Peyer's patch (tissue), 4 donors: ENCODE results near the gene ITPRIP. TPM values are rescaled to one million over a fixed set of nuclear protein-coding genes. Genes with fewer than 3 reads are reported as not detected.

Experiments
- DNase-seq, 3 donors: peaks; one replicate each; pipeline ENCODE4 v3.0.0-alpha.2; 2017 to 2019
- H3K27ac ChIP-seq, 4 donors: fragments of 200-600 bp; sonication (generic); one replicate each; pipeline ENCODE4 v1.5.1; 2016 to 2019
- H3K27me3 ChIP-seq, 2 donors: fragments of 200-600 bp; sonication (generic); one replicate each; pipeline ENCODE4 v1.5.1; 2019
- H3K36me3 ChIP-seq, 3 donors: fragments of 200-600 bp; sonication (generic); one replicate each; pipeline ENCODE4 v1.5.1; 2016 to 2019
- H3K4me1 ChIP-seq, 4 donors: fragments of 200-600 bp; sonication (generic); one replicate each; pipeline ENCODE4 v1.5.1; 2016 to 2019
- H3K4me3 ChIP-seq, 4 donors: fragments of 200-600 bp; sonication (generic); 1 replicate in 3 of 4; 2 replicates in 1 of 4; pipeline ENCODE4 v1.5.1; 2016 to 2019; ENCODE audit warnings: mild to moderate bottlenecking in 1 of 4
- H3K9me3 ChIP-seq, 4 donors: fragments of 200-600 bp; sonication (generic); one replicate each; pipeline ENCODE4 v1.5.1; 2016 to 2019; ENCODE audit warnings: mild to moderate bottlenecking in 1 of 4
- POLR2A ChIP-seq, 2 donors: fragments of 450-650 bp; IDR thresholded peaks; one replicate each; pipeline ENCODE4 v1.5.1; 2017; ENCODE audit warnings: antibody characterized with exemption in 2 of 2, mild to moderate bottlenecking in 2 of 2, moderate library complexity in 2 of 2
- total RNA-seq, 4 donors: library from RNA; depleted of rRNA; stranded (reverse); fragments of >200 nt; gene quantifications; one replicate each; pipeline ENCODE4 v1.1.0, GENCODE V29; 2016
- TF ChIP-seq, protein P1 (sequence below), 6 experiments: fragments of 450-650 bp in 4 of 6; fragments of 200-600 bp in 2 of 6; sonication (generic) in 1 of 6; IDR thresholded peaks; one replicate each; pipeline ENCODE4 v1.5.1; 2017 to 2019; ENCODE audit warnings: antibody characterized with exemption in 6 of 6, mild to moderate bottlenecking in 3 of 6, moderate library complexity in 1 of 6

The ITPRIP gene
- total RNA-seq, 4 donors from 2014 or later, result 2.8 to 9.9 (median 7.7) TPM

DNA sequence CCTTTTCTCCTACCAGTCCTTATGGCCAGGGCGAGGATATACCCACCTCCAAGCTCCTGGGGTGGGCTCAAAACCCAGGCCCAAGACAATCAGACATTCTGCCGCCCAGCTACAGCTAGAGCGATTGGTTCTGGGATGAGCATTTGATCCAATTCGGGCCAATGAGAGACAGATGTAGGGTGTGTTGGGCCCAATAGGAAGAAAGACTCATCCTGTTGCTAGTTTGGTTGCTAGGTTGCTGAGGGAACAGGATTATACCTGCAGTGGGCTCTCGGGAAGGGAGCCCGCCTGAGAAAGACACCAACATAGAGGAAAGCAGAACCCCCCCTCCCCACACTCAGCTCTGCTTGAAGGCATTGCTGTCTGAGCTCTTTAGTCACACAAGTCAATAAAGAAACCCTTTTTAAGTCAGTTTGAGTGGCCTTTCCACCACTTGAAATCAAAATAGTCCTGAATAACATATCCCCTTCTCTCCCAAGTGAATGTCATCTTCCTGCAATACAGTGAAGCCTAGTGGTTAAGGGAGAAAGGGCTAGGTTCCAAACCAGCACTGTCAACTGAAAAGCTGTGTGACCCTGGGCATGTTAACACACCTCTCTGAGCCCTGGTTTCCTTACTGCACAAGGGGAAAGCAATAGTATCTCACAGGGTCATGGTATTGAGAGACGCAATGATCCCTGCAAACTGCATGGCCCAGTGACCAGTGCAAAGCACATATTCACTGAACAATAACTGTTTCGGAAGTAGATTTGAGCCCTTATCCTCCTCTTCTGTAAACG is 21.8 kb downstream of the ITPRIP start:
- H3K9me3 ChIP-seq, result no peaks in the 10 kb centered on the region
- H3K27me3 ChIP-seq, result no peaks in the 10 kb centered on the region
- H3K27ac ChIP-seq, result peak overlapping the region in 2 of 4 donors; percentile 17 to 44
- peaks cover 0 to 31% (median 0%) of the 10 kb centered on the region in 3 donors for H3K36me3 ChIP-seq
- no peak overlapping the region for H3K4me3 ChIP-seq
- H3K4me1 ChIP-seq, result peaks cover 0 to 13% (median 2%) of the 10 kb centered on the region in 4 donors
- TF ChIP-seq, protein P1, sequence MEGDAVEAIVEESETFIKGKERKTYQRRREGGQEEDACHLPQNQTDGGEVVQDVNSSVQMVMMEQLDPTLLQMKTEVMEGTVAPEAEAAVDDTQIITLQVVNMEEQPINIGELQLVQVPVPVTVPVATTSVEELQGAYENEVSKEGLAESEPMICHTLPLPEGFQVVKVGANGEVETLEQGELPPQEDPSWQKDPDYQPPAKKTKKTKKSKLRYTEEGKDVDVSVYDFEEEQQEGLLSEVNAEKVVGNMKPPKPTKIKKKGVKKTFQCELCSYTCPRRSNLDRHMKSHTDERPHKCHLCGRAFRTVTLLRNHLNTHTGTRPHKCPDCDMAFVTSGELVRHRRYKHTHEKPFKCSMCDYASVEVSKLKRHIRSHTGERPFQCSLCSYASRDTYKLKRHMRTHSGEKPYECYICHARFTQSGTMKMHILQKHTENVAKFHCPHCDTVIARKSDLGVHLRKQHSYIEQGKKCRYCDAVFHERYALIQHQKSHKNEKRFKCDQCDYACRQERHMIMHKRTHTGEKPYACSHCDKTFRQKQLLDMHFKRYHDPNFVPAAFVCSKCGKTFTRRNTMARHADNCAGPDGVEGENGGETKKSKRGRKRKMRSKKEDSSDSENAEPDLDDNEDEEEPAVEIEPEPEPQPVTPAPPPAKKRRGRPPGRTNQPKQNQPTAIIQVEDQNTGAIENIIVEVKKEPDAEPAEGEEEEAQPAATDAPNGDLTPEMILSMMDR (IDR thresholded peaks at IDR 0.05), result no peak
- TF ChIP-seq POLR2A (IDR thresholded peaks at IDR 0.05), result no peak
- peak in 1 of 3 donors; percentile 24 for DNase-seq

DNA sequence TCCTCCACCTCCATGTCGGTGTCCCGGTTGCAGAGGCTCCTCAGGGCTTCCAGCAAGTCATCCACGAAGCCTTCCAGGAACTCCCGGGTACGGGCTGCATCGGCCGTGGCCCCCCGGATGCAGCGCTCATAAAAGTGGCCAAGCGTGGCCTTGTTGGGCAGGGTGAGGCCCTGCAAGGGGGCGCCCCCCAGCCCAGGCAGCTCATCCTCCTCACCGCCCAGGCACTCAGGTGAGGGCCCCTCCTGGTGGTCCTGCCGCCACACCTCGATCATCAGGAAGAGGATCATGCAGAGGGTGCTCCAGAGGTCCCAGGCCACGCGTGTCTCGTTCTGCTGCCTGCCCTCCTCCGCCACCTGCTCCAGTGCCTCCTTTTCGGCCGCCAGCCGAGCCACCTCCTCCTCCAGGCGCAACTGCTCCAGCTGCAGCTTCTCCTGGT is 22.8 kb downstream of the ITPRIP start:
- Histone ChIP-seq H3K27me3 (no peaks in the 10 kb centered on the region), H3K36me3 (peaks cover 0 to 31% (median 0%) of the 10 kb centered on the region in 3 donors), H3K9me3 (no peaks in the 10 kb centered on the region), H3K4me3 (no peak overlapping the region), H3K4me1 (peaks cover 0 to 6% (median 2%) of the 10 kb centered on the region in 4 donors), H3K27ac (no peak overlapping the region)
- DNase-seq, result no peak
- TF ChIP-seq POLR2A (IDR thresholded peaks at IDR 0.05), result no peak
- TF ChIP-seq, protein P1 (IDR thresholded peaks at IDR 0.05), result no peak

DNA sequence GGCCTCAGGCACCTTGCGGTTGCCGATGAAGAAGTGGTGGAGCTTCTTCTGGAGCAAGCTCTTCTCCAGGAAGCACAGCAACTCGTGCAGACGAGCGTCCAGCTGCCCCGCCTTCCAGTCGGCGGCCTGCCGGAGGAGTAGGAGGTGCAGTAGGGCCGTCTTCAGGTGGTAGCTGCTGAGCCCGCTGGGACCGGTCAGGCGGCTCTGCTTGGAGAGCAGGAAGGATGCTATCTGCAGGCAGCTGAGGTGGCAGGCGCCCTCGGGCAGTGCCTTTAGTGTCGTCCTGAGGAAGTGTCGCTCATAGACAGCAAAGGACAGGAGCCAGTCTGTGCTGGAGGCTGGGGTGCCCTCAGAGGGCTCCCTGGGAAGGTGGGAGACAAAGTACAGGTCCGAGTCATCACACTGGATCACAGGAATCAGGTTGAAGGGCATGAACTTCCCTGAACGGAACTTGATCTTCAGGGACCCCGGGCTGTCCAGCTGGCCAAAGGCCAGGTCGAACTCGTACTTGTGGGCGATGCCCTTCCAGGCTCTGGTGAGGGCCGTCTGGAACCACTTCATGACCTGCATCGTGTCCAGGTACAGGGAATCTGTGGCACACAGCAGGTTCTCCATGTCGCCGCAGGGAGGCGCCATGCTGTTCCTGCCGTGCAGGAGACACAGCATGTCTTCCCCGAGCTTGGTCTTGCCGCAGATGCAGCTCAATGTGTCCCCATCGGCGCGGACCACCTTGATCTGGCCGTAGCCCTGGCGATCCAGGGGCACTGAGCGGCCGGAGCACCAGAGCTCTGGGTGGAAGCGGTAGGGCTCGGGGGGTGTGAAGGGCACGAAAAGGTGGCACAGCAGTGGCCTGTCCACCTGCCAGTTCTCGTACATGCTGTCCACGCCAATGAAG is 23.4 kb downstream of the ITPRIP start:
- no peak for TF ChIP-seq POLR2A (IDR thresholded peaks at IDR 0.05)
- TF ChIP-seq, protein P1 (IDR thresholded peaks at IDR 0.05), result no peak
- no peak overlapping the region for H3K27ac ChIP-seq
- peak in 1 of 3 donors; percentile 28 for DNase-seq
- no peaks in the 10 kb centered on the region for H3K9me3 ChIP-seq
- H3K36me3 ChIP-seq, result peaks cover 0 to 31% (median 0%) of the 10 kb centered on the region in 3 donors
- no peak overlapping the region for H3K4me3 ChIP-seq
- H3K27me3 ChIP-seq, result no peaks in the 10 kb centered on the region
- H3K4me1 ChIP-seq, result peaks cover 0 to 6% (median 2%) of the 10 kb centered on the region in 4 donors

DNA sequence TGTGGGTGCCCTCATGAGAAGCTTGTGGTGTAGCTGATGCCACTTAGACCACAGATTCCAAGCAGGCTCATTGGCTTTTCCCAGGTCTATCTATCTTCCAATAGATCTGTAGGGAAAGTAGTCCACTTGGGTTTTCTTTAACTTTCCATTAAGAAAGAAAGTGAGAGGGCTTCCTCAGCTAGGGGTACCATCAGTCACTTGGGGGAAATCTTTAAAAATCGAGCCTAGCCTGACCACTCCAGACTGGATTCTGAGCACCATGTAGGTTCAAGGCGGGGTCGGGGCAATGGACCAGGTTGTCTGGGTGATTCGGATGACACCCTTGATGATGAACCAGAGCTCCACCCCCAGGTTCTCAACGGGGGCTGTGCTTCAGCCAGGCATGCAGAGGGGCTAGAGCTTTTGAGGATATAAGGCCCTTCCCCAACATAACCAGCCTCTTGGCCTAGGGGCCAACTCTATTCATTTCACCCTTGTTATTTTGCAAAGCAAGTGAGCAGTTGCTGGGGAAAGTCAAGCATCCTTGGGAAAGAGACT is 27.0 kb downstream of the ITPRIP start:
- H3K4me3 ChIP-seq, result no peak overlapping the region
- H3K27ac ChIP-seq, result no peak overlapping the region
- no peaks in the 10 kb centered on the region for H3K27me3 ChIP-seq
- no peak for DNase-seq
- peaks cover 0 to 31% (median 0%) of the 10 kb centered on the region in 3 donors for H3K36me3 ChIP-seq
- no peaks in the 10 kb centered on the region for H3K9me3 ChIP-seq
- no peaks in the 10 kb centered on the region for H3K4me1 ChIP-seq
- TF ChIP-seq, protein P1 (IDR thresholded peaks at IDR 0.05), result no peak
- no peak for TF ChIP-seq POLR2A (IDR thresholded peaks at IDR 0.05)
